Right ventricle myocardium inferior (tissue), 1 donor: ENCODE results near the gene RBM23. TPM values are rescaled to one million over a fixed set of nuclear protein-coding genes. Genes with fewer than 3 reads are reported as not detected.

Source experiments
- ATAC-seq: fragments of 200-7000 bp; cut with Tn5 transposase; one replicate; pipeline ENCODE4 v1.9.1; 2020; ENCODE audit warnings: mild to moderate bottlenecking, moderate library complexity
- DNase-seq: peaks from one replicate; pipeline ENCODE4 v3.0.0; 2021; ENCODE audit errors: missing footprints
- intact Hi-C: fragments of 100-400 bp; cut with DNase I; formaldehyde crosslinking; loops from one replicate; pipeline ENCODE4 v1.11.0; 2022
- total RNA-seq: library from RNA; stranded (reverse); fragmentation: NEBNext Ultra II Directional; extraction: Animal tissue kit (Norgen Biotek cat#: 25700); gene quantifications from one replicate; pipeline ENCODE4 v1.2.1, GENCODE V29; 2021
- donor health status: DM: no; HTN: yes; CAD: no; lungs with severe emphysema.

Gene RBM23
- total RNA-seq, 1 donor from 2014 or later: 40.3 TPM

GRCh38 chr14:22892488-22892887 lies 26.5 kb downstream of the RBM23 start:
- no peak for DNase-seq
- ATAC-seq: no peak
- intact Hi-C loops: no loop called here

DNA sequence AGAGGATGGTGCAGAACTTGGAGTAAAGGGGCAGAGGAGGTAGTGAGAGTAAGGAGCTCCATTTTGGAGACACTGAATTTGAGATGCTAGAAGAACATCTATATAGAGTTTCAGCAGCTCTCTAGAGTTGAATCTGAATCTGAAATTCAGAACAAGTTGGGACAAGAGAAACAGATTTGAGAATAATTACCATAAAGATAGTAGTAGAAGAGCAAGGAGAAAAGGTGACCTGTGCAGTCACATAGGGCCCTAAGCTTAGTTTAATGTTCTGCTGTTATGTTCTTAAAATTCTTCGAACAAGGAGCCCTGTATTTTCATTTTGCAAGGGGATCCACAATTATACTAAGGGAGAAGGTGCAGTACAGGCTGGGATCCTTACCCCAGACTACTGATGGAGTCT lies 28.5 kb downstream of the RBM23 start:
- DNase-seq (no peak), ATAC-seq (no peak)
- intact Hi-C loops: no loop called here

GRCh38 chr14:22888662-22889061 lies 30.3 kb downstream of the RBM23 start:
- no peak for ATAC-seq
- DNase-seq: no peak
- intact Hi-C loops: no loop called here

DNA sequence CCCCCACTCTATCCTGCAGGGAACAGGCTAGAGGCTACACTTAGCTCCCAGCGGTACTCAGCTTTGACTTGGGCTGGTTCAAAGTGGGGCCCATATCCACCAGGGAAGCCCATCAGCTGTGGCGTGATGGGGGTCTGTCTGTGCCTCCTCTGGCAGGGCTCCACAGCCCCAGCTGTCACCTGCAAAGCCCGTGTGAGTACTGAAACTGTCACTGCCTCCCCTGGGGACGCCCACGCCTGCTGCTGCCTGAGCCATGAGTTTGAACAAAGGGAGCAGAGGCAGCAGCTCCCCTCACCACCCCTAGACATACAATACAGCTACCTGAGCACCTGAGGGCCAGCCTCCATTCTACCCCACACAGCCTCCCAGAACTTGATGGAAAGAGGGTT lies 31.0 kb downstream of the RBM23 start:
- intact Hi-C loops: no loop called here
- no peak for ATAC-seq
- no peak for DNase-seq

GRCh38 chr14:22887260-22887989 lies 31.5 kb downstream of the RBM23 start:
- DNase-seq (no peak), ATAC-seq (peak; percentile 32)
- intact Hi-C loops: no loop called here

DNA sequence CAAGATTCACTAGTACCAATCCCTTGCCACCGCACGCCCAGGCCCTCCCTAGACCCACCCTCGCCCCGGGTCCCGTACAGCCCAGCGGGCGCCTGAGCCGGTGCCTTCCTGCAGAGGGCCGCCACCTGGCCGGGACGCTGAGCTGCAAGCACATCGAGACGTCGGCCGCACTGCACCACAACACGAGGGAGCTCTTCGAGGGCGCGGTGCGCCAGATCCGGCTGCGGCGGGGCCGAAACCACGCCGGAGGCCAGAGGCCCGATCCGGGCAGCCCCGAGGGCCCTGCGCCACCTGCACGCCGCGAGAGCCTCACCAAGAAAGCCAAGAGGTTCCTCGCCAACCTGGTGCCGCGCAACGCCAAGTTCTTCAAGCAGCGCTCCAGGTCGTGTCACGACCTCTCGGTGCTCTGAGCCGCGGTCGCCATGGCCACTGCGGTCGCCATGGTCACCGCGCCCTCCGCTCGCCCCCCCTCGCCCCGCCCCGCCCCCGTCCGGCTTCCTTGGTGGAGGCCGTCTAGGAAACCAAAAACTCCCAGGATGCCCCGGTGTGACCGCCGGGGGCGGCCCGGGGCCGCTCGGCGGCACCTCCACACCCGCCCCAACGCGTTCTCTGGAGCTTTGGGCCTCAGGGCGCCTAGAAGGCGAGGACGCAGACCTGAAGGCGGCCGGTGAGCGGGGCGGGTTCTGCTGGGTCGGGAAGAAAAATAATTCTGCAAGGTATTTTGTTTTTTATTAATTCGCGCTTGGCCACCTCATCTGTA lies 32.3 kb downstream of the RBM23 start:
- ATAC-seq (peak; percentile 82), DNase-seq (peak; percentile 76)
- intact Hi-C loops: no loop called here

GRCh38 chr14:22885975-22886374 lies 33.0 kb downstream of the RBM23 start:
- ATAC-seq: no peak
- no peak for DNase-seq
- intact Hi-C loops: no loop called here

- DNase-seq (no peak), ATAC-seq (no peak)
- intact Hi-C loops: no loop called here
Observed at GRCh38 chr14:22884738-22885523, 34.0 kb downstream of the RBM23 start.

DNA sequence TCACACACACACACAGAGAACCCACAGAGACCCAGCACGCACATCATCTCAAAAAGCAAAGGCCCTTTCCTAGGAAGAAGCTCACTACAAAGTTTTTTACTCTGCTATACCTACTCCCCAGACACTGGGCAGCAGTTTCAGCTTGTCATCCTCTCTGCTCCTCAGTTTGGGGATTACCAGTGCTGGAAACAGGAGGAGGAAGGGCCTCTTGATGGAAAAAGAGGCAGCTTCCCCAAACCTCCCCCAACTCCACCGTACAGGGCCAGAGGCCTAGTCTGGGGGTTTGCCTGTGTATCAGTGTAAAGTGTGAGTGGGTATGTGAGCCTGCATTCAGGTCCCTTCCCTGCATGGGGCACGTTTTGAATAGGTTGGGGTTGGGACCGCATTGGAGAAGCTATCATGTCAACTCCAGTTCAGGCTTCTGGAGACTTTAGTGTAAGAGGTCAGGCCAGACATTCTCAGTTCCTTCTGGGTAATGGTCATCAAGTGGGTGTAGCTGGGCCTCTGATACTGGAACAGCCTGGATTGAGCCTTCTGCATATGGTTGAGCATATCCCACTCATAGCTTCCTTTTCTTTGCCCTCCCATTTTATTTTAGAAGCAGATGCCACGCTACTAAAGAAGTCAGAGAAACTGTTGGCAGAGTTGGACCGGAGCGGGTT lies 34.7 kb downstream of the RBM23 start:
- intact Hi-C loops: no loop called here
- DNase-seq (no peak), ATAC-seq (no peak)

DNA sequence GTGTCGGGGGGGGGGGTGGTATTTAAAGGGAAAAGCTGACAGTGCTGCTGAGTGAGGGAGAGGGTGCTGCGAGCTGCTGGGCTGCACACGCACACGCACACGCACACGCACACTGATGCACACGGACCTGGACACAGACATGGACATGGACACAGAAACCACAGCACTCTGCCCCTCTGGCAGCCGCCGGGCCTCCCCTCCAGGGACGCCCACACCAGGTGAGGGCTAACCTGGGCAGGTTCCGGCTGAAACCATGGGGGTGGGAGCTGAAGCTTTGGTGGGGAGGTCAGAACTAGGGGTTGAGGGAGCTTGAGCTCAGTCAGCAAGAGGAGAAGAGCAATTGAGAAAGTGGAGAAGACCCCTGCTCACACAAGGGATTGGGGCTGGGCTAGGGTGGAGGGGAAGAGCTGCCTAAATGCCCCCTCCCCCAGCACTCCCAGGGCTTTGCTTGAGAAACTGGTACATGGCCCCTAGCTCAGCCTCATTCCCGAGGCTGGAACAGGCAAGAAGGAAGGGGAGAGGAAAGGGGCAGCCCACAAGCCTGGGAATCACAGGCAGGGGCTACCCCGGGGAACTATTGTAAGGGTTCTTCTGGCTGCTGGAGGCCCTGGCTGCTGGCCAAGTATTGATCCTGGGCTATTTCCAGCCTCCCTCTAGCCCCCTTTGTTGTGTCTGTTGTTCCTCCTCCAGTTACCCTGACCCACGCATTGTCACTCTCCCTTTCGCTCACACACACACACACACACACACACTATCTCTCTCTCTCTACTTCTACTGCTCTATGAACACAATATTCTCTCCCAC lies 35.6 kb downstream of the RBM23 start, which contains the start of gene REM2:
TSS of gene REM2 (plus strand) at position 50 of the 804 bp plus-strand sequence. CDS start at position 116, 66 bp downstream.
- intact Hi-C loops: no loop called here

DNA sequence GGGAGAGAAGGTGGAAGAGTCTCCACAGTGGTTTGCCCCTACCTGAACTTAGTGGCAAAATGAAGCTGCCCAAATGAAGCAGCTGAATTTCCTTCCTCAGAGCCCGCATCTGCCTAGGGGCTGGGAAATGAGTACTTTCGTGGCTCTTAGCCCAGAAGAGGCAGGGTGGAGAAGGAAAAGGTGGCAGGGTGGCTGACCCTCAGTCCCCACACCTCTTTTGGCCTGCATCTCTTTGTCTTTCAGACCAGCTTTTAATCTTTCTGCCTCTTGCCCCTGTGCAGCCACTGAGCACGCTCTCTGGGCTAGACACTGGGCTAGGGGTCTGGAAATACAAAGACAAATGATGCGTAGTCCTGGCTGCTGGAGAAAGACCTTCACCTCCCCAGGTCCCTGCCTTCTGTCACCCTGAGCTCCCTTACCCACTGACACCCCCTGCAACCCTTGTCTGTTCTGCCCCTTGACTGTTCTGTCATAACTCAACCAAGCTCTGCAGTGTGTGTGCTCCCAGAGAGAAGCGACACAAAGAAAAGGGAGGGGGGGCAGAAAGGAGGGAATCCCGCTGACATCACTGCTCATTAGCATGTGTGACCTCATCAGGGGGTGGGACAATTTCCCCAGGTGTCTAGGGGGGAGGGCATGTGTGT lies 36.3 kb downstream of the RBM23 start:
- ATAC-seq (no peak), DNase-seq (no peak)
- intact Hi-C loops: no loop called here

More for the DNA sequence above, 35.6 kb downstream of the RBM23 start, which contains the start of gene REM2:
- DNase-seq: no peak
- ATAC-seq: no peak

- DNase-seq (no peak), ATAC-seq (no peak)
- intact Hi-C loops: no loop called here
Observed at GRCh38 chr14:22882064-22882463, 36.9 kb downstream of the RBM23 start.

GRCh38 chr14:22878271-22879246 lies 40.4 kb downstream of the RBM23 start:
- no peak for ATAC-seq
- no peak for DNase-seq
- intact Hi-C loops: no loop called here

GRCh38 chr14:22877000-22877501 lies 41.9 kb downstream of the RBM23 start:
- intact Hi-C loops: no loop called here
- ATAC-seq (no peak), DNase-seq (no peak)

GRCh38 chr14:22875748-22876319 lies 43.1 kb downstream of the RBM23 start:
- no peak for DNase-seq
- intact Hi-C loops: no loop called here
- no peak for ATAC-seq
